ENCODE results near the gene TXNRD2.

Gene TXNRD2

DNA sequence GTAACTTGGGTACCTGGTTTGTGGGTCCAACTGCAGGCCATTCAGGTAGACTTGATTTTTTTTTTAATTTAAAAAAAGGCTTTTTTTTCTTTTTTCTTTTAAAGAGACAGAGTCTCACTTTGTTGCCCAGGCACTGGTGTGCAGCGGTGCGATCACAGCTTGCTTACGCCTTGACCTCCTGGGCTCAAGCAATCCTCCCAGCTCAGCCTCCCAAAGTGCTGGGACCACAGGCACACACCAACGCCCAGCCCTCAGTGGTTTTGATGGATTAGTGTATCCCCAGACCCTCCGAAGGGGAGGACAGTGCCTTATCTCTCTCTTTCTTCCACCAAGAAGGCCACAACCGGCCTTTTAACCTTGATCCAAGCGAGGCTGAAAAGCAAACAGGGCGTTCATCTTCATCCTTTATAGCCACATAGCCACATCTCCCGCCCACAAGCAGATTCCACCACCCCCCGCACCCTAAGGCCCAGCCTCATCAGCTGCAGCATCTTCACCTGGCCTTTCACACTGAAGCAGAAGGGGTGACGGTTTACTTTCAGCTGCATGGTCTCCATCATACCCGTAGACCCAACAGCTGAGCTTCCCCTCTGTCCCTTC is 17.6 kb downstream of the TXNRD2 start:
- Histone ChIP-seq H3K4me1 (ENCODE audit: insufficient read depth, low read length) (no peaks in the 10 kb centered on the region), H3K36me3 (ENCODE audit: insufficient read depth, low read length) (no peaks in the 10 kb centered on the region), H2AFZ (ENCODE audit: low read depth, low read length) (no peak overlapping the region), H3K27me3 (ENCODE audit: insufficient read depth, low read length) (peaks cover 4% of the 10 kb centered on the region), H3K4me3 (ENCODE audit: low read length) (no peak overlapping the region), H3K9me3 (ENCODE audit: low read length) (no peaks in the 10 kb centered on the region)

DNA sequence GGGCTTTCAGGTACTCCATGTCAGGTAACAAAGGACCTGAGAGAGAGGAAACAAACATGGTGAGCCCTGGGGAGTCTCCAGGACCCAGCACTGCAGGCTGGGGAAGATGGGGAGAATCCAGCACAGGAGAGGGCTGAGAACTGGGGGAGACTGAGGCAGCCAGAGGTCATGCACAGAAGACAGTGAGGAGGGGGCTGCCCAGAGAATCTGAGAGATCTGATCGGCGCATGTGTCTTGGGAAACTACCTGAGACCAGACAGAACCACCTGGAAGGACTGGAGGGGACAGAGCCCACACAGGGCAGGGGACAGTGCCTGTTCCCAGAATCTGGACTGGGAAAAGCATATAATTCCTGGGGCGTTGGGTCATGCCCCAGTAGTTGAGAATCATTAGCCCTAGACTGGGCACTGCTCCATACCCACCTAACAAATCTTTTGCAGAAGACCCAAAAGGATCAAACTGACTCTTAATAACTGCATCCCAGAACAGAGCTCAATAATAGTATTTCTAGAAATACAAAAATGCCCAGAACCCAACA is 20.0 kb downstream of the TXNRD2 start:
- no peaks in the 10 kb centered on the region for H3K4me1 ChIP-seq (ENCODE audit: insufficient read depth, low read length)
- H3K4me3 ChIP-seq (ENCODE audit: low read length), result no peak overlapping the region
- no peaks in the 10 kb centered on the region for H3K9me3 ChIP-seq (ENCODE audit: low read length)
- no peaks in the 10 kb centered on the region for H3K36me3 ChIP-seq (ENCODE audit: insufficient read depth, low read length)
- H2AFZ ChIP-seq (ENCODE audit: low read depth, low read length), result no peak overlapping the region
- H3K27me3 ChIP-seq (ENCODE audit: insufficient read depth, low read length), result peaks cover 18% of the 10 kb centered on the region

DNA sequence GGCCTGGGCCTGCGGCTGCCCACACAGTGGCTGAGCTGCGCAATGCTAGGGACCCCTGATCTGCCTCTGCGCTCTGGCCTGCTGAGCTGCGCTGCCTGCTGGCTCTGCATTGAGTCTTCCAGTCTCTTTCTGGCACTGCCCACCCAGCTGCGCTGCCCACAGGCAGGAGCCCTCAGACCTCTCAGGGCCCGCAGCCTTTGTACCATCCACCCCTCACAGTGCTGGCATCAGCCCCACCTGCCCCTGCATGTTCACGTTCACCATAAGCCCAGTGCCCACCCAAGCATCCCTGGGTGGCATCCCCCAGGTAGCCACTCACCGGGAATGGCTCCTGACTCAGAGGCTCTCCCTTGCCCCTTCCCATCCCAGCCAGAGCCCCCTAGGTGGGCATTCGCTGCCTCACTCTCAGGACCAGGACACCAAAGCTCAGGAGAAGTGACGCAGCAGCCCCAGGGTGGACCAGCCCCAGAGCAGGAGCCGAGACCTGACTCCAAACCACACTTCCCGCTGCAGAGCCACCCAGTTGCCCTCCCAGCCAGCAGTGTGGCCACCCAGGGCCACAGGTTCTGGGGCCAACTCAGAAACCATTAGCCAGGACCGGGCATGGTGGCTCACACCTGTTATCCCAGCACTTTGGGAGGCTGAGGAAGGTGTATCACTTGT is 21.8 kb downstream of the TXNRD2 start:
- no peaks in the 10 kb centered on the region for H3K4me1 ChIP-seq (ENCODE audit: insufficient read depth, low read length)
- H3K36me3 ChIP-seq (ENCODE audit: insufficient read depth, low read length), result no peaks in the 10 kb centered on the region
- no peaks in the 10 kb centered on the region for H3K9me3 ChIP-seq (ENCODE audit: low read length)
- peaks cover 27% of the 10 kb centered on the region for H3K27me3 ChIP-seq (ENCODE audit: insufficient read depth, low read length)
- no peak overlapping the region for H2AFZ ChIP-seq (ENCODE audit: low read depth, low read length)
- no peak overlapping the region for H3K4me3 ChIP-seq (ENCODE audit: low read length)

DNA sequence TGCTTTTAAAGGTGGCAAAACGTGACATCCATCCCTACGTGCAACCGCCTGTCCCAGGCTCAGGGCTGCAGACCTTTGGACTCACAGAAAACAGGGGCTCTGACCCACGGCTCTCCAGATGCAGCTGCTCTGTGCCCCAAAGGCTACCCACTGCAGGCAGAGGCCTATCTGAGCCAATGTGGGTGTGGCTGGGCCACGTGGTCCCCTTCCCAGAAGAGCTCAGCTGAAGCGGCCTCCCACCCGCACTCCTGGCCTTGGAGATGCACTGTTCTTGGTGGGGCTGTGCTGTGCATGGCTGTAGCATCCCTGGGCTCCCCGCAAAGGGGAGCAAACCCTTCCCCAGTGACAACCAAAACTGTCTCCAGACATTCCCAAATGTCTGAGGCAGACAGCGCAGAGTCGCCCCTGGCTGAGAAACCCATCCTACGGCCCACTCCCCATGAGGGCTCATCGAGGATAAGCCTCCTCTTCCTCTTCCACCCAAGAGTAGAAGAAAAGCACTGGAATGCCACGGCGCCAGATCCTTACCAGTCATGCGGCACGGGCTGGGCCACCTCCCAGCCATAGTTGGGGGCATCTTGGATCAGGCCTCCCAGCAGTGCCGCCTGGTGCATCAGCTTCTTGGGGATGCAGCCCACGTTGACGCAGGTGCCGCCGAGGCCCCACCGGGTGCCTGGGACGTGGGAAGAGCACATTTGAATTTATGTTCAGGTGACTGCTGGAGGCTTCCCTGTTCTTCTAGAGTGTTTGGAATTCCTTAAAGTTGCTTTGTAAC is 23.1 kb downstream of the TXNRD2 start:
- H3K9me3 ChIP-seq (ENCODE audit: low read length), result peaks cover 2% of the 10 kb centered on the region
- H3K4me3 ChIP-seq (ENCODE audit: low read length), result no peak overlapping the region
- H3K27me3 ChIP-seq (ENCODE audit: insufficient read depth, low read length), result peaks cover 25% of the 10 kb centered on the region
- no peaks in the 10 kb centered on the region for H3K36me3 ChIP-seq (ENCODE audit: insufficient read depth, low read length)
- no peak overlapping the region for H2AFZ ChIP-seq (ENCODE audit: low read depth, low read length)
- no peaks in the 10 kb centered on the region for H3K4me1 ChIP-seq (ENCODE audit: insufficient read depth, low read length)

DNA sequence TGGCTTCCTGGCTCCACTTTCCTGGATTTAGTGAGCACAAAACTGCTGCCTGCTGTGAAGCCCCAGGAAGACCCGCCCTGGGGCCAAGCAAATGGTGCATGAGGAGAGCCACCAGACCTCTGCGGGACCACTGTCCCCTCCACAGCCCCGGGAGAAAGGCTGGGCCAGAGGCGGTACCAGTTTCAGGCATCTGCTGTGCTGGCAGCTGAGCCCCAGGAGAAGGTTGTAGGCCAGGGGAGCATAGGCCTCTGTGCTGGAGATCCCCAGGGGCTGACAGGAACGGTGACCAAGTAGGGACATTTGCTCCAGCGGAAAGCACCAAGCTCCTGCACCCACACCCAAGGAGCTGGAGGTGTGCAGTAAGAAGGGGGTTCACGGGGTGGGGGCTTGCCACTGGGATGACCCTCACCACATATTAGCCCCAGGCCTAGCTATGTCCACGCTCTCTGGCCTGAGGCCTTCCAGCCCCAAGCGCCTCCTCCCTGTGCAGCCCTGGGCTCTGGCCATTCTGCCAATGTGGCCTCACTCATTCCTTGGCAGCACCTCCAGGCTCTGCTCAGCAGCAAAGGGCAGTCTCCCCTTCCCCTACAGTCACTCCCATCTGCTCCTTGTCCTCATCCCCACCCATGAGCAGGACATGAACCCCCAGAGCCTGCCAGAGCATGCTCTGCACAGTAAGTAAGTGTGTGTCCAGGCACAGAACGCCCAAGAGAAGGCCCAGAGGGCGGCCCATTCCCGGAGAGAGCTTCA is 24.1 kb downstream of the TXNRD2 start:
- peaks cover 3% of the 10 kb centered on the region for H3K9me3 ChIP-seq (ENCODE audit: low read length)
- no peak overlapping the region for H2AFZ ChIP-seq (ENCODE audit: low read depth, low read length)
- peaks cover 25% of the 10 kb centered on the region for H3K27me3 ChIP-seq (ENCODE audit: insufficient read depth, low read length)
- H3K36me3 ChIP-seq (ENCODE audit: insufficient read depth, low read length), result no peaks in the 10 kb centered on the region
- H3K4me1 ChIP-seq (ENCODE audit: insufficient read depth, low read length), result no peaks in the 10 kb centered on the region
- H3K4me3 ChIP-seq (ENCODE audit: low read length), result no peak overlapping the region

DNA sequence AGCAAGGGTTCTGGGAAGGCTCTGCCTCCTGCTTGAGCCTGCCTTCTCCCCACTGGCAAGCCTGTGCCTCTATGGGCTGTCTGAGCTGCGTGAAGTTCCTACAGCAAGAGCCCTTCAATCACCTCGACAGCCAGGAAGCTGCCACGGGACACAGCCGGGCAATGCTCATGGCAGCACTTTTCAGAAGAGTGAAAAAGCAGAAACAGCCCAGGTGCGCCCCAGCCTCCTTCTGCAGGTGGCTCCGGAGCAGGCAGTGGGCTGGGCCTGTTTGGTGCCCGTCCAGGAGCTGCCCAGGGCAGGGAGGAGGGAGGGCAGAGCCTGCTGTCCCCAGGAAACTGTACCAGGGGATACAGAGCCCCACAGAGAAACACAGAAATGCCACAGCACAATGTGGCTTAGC is 24.7 kb downstream of the TXNRD2 start:
- H3K36me3 ChIP-seq (ENCODE audit: insufficient read depth, low read length), result no peaks in the 10 kb centered on the region
- H3K4me3 ChIP-seq (ENCODE audit: low read length), result no peak overlapping the region
- no peaks in the 10 kb centered on the region for H3K4me1 ChIP-seq (ENCODE audit: insufficient read depth, low read length)
- peaks cover 23% of the 10 kb centered on the region for H3K27me3 ChIP-seq (ENCODE audit: insufficient read depth, low read length)
- no peak overlapping the region for H2AFZ ChIP-seq (ENCODE audit: low read depth, low read length)
- peaks cover 3% of the 10 kb centered on the region for H3K9me3 ChIP-seq (ENCODE audit: low read length)

DNA sequence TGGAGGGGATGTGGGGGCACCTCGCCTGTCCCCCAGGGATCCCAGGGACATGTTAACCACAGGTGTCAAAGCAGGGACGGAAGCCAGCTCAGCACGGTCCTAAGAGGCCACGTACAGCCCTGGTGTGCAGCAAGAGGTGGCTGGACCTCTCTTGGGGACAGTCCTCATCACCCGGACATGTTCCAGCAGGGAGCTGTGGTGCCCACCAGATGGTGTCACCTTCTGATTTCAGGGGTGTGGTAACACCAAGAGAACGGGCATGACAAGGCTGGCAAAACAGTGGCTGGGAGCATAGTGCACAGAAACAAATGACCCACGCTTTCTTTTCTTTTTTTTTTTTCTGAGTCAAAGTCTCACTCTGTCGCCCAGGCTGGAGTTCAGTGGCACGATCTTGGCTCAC is 25.6 kb downstream of the TXNRD2 start:
- H3K9me3 ChIP-seq (ENCODE audit: low read length), result peaks cover 3% of the 10 kb centered on the region
- H3K4me3 ChIP-seq (ENCODE audit: low read length), result no peak overlapping the region
- H3K36me3 ChIP-seq (ENCODE audit: insufficient read depth, low read length), result no peaks in the 10 kb centered on the region
- H3K4me1 ChIP-seq (ENCODE audit: insufficient read depth, low read length), result no peaks in the 10 kb centered on the region
- peaks cover 23% of the 10 kb centered on the region for H3K27me3 ChIP-seq (ENCODE audit: insufficient read depth, low read length)
- no peak overlapping the region for H2AFZ ChIP-seq (ENCODE audit: low read depth, low read length)

DNA sequence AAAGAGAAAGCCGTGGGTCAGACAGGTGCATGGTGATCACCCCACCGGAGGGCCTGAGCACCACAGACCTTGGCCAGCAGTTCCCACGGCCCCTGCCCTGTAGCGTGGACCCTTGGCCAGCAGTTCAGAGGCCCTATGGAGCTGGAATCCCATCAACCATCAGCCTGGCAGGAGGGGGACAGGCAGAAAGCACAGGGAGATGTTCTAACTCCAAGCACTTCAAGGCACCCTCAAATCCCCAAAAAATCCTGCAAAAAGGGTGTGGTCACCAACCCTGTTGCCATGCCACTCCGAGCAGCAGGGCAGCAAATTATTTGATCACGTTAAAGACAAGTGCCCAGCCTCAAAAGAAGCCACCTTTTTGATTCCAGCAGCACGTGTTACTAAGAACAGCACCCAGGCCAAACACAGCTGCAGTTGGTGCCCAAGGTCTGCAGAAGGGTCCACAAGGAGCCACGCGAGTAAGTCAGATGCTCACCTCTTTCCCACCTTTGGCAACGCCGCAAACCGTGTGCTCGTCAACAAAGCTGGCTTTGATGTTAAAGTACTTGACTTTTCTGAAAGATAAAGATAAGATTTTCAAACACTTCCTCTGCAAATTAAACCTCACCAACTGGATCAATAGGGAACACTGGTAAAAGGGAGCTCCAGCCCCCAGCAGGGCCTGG is 26.2 kb downstream of the TXNRD2 start:
- no peak overlapping the region for H2AFZ ChIP-seq (ENCODE audit: low read depth, low read length)
- no peaks in the 10 kb centered on the region for H3K4me1 ChIP-seq (ENCODE audit: insufficient read depth, low read length)
- H3K4me3 ChIP-seq (ENCODE audit: low read length), result no peak overlapping the region
- no peaks in the 10 kb centered on the region for H3K36me3 ChIP-seq (ENCODE audit: insufficient read depth, low read length)
- H3K27me3 ChIP-seq (ENCODE audit: insufficient read depth, low read length), result peaks cover 23% of the 10 kb centered on the region
- H3K9me3 ChIP-seq (ENCODE audit: low read length), result peaks cover 3% of the 10 kb centered on the region

DNA sequence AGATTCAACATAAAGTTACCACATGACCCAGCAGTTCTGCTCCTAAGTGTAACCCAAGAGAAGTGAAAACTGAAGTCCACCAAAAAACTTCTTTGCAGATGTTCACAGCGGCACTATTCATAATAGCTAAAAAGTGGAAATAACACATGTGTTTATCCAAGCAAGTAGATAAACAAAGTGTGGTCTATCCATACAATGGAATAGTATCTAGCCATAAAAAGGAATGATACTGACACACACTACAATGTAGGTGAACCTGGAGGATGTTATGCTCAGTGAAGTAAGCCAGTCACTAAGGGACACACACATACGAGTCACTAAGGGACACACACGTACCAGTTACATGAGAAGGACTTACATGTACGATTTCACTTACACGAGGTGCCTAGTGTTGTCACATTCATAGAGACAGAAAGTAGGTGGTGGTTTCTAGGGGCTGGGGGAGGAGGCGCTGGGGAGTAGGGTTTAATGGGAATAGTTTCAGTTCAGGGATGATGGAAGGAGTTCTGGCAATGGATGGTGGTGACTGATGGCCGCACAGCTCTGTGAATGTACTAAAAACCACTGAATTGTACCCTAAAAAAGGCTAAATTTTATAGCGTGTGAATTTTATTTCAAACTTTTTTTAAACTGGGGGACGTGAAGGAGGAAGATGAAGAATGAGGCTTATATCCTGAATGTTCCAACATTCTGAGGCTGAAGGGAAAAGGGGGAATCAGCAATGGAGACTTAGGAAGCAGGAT is 27.2 kb downstream of the TXNRD2 start:
- H2AFZ ChIP-seq (ENCODE audit: low read depth, low read length), result no peak overlapping the region
- no peak overlapping the region for H3K4me3 ChIP-seq (ENCODE audit: low read length)
- no peaks in the 10 kb centered on the region for H3K4me1 ChIP-seq (ENCODE audit: insufficient read depth, low read length)
- H3K9me3 ChIP-seq (ENCODE audit: low read length), result peaks cover 3% of the 10 kb centered on the region
- H3K27me3 ChIP-seq (ENCODE audit: insufficient read depth, low read length), result peaks cover 23% of the 10 kb centered on the region
- H3K36me3 ChIP-seq (ENCODE audit: insufficient read depth, low read length), result no peaks in the 10 kb centered on the region

DNA sequence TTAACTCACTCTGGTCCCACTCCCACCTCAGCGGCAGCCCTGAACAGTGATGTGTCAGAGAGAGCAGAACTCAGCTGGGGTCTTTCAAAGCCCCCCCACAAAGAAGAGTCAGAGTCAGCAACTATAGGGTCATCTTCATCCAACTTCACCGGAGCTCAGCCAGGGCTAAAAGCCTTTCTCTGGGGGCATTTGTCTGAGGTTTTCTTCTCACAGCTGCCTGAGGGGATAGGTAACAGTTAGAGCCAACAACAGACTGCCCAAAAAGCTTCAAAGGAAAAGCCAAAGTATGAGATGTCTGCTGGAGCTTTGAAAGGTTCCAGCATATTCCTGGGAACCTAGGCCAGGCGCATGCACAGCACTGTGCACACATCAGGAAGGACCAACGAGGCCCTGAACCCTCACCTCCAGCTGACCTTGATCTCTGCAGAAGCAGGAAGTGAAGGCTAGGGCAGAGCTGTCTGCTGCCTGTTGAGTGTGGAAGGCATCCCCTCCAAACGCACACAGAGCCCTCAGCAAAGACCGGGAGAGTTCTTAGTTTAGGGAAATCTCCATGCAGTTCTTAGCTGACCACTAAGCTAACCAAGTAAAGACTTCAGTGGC is 28.2 kb downstream of the TXNRD2 start:
- Histone ChIP-seq H3K27me3 (ENCODE audit: insufficient read depth, low read length) (peaks cover 23% of the 10 kb centered on the region), H3K4me3 (ENCODE audit: low read length) (no peak overlapping the region), H3K4me1 (ENCODE audit: insufficient read depth, low read length) (peaks cover 2% of the 10 kb centered on the region), H3K36me3 (ENCODE audit: insufficient read depth, low read length) (no peaks in the 10 kb centered on the region), H2AFZ (ENCODE audit: low read depth, low read length) (no peak overlapping the region), H3K9me3 (ENCODE audit: low read length) (peaks cover 3% of the 10 kb centered on the region)

DNA sequence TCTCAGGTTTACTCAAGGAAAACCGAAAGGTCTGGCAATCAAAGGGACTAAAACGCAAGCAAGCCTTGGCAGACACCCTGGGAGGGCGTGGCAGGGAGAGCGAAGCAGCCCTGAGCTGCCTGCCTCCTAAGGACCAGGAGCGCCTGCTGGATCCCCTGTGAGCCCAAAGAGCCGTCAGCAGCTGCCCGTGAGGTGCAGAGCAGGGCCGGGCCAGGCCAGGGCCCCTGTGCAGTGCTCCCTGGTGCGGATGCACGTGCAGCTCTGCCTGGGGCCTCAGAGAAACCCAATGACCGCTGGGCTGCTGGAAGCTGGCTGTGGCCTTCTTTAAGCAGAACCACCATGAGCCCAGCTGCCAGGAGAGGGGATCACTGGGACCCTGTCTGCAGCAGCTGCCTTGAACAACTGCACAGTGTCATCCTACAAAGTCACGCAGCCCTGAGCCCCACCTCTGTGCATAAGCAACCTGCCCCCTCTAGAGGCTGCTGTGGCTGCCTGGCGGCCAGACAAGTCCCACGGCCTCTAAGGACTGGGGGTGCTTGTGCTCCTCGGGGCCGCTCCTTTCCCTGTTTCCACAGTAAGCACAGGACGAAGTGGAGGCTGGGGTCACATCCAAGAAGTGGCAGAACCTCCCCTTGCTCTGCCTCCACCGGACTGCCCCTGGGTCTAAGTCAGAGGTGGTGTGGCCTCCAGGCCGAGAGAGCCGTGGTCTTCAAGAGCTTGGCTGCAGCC is 29.2 kb downstream of the TXNRD2 start:
- peaks cover 15% of the 10 kb centered on the region for H3K27me3 ChIP-seq (ENCODE audit: insufficient read depth, low read length)
- H2AFZ ChIP-seq (ENCODE audit: low read depth, low read length), result no peak overlapping the region
- peaks cover 2% of the 10 kb centered on the region for H3K4me1 ChIP-seq (ENCODE audit: insufficient read depth, low read length)
- H3K36me3 ChIP-seq (ENCODE audit: insufficient read depth, low read length), result no peaks in the 10 kb centered on the region
- peaks cover 3% of the 10 kb centered on the region for H3K9me3 ChIP-seq (ENCODE audit: low read length)
- H3K4me3 ChIP-seq (ENCODE audit: low read length), result no peak overlapping the region

All from neuron (in vitro differentiated cells).